Subcutaneous abdominal adipose tissue (tissue), 5 donors: ENCODE results near the gene TCEAL1.

ENCODE experiments used
- H3K27ac ChIP-seq: one replicate; pipeline ENCODE4 v1.7.0; 2013; ENCODE audit warnings: low read depth, mild to moderate bottlenecking, inconsistent platforms, low read length, moderate library complexity
- H3K27me3 ChIP-seq, 5 donors: one replicate each; pipeline ENCODE4 v1.7.0; 2013; ENCODE audit warnings: low read length in 5 of 5, inconsistent platforms in 1 of 5; ENCODE audit not compliant: control insufficient read depth in 5 of 5, insufficient read depth in 4 of 5
- H3K36me3 ChIP-seq, 5 donors: one replicate each; pipeline ENCODE4 v1.7.0; 2013; ENCODE audit warnings: low read length in 5 of 5; ENCODE audit not compliant: control insufficient read depth in 5 of 5, insufficient read depth in 5 of 5
- H3K4me1 ChIP-seq, 5 donors: one replicate each; pipeline ENCODE4 v1.7.0; 2013; ENCODE audit warnings: low read length in 5 of 5, mild to moderate bottlenecking in 3 of 5, moderate library complexity in 1 of 5; ENCODE audit not compliant: control insufficient read depth in 5 of 5, insufficient read depth in 5 of 5
- H3K4me3 ChIP-seq, 5 donors: one replicate each; pipeline ENCODE4 v1.7.0; 2013; ENCODE audit warnings: low read length in 5 of 5, low read depth in 1 of 5
- H3K9ac ChIP-seq, 5 donors: one replicate each; pipeline ENCODE4 v1.7.0; 2013; ENCODE audit warnings: low read length in 5 of 5, mild to moderate bottlenecking in 4 of 5, moderate library complexity in 3 of 5
- H3K9me3 ChIP-seq, 5 donors: one replicate each; pipeline ENCODE4 v1.7.0; 2013; ENCODE audit warnings: low read length in 5 of 5; ENCODE audit not compliant: control insufficient read depth in 5 of 5
- donor health status: healthy.
- donor health status: healthy.
- donor health status: healthy.
- donor health status: healthy.
- donor health status: healthy.

The TCEAL1 gene

DNA sequence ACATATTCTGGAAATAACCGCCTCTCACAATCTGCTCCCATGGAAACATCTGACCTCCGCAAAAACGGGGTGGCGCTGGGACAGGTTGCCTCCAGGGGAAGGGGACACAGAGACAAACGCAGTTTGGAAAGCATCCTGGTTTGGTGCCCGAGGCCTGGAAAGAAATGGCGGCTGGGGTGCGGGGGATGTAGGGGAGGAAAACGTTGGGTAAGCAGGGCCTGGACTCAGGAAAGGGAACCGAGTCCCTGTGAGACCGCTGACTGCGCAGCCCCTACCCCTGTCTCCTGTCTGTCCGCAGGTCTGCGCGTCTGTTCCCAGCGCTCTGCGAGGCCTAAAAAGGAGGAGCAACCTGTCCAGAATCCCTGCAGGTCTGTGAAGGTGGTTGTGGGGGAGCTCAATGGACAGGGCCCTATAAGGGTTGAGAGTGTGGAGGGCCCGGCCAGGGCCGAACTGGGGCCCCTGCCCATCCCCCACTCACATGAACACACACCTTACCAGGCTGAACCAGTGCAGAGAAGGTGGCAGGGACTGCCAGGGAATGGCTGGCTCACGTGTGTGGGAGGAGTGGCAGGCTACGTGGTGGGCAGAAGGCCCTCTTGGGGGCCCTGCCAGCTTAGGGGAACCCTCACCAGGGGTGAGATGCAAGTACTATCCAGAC is 20.3 kb upstream of the TCEAL1 start:
- Histone ChIP-seq H3K36me3 (no peaks in the 10 kb centered on the region), H3K4me1 (peaks cover 0 to 9% (median 6%) of the 10 kb centered on the region in 5 donors), H3K4me3 (peak overlapping the region; percentile 66 to 80 (median 69))

DNA sequence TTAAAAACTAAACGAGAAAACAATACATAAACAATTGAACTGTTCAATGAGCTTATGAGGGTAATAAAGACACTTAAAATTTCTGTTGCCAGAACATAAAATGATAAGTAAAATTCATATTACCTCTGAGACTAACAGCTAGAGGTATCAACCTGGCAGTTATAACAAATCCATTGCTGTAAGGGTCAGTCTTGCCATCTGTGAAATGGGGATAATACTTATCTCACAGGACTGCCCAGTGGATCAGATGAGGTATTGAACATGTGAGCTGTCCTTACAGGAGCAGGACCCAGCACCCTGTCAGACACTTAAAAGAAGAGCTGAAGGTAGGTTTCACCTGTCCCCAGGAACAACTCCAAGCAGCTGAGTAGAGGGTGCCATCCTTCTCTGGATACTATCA is 18.5 kb upstream of the TCEAL1 start:
- Histone ChIP-seq H3K27me3 (peaks cover 0 to 4% (median 2%) of the 10 kb centered on the region in 5 donors), H3K4me3 (no peak overlapping the region), H3K36me3 (no peaks in the 10 kb centered on the region), H3K27ac (no peak overlapping the region), H3K4me1 (peaks cover 0 to 9% (median 6%) of the 10 kb centered on the region in 5 donors), H3K9ac (no peak overlapping the region), H3K9me3 (no peaks in the 10 kb centered on the region)

More for the DNA sequence above, 20.3 kb upstream of the TCEAL1 start:
- Histone ChIP-seq H3K27ac (peak overlapping the region; percentile 52), H3K9ac (peak overlapping the region in 4 of 5 donors; percentile 60 to 73 (median 66)), H3K27me3 (peaks cover 0 to 7% (median 2%) of the 10 kb centered on the region in 5 donors), H3K9me3 (no peaks in the 10 kb centered on the region)

DNA sequence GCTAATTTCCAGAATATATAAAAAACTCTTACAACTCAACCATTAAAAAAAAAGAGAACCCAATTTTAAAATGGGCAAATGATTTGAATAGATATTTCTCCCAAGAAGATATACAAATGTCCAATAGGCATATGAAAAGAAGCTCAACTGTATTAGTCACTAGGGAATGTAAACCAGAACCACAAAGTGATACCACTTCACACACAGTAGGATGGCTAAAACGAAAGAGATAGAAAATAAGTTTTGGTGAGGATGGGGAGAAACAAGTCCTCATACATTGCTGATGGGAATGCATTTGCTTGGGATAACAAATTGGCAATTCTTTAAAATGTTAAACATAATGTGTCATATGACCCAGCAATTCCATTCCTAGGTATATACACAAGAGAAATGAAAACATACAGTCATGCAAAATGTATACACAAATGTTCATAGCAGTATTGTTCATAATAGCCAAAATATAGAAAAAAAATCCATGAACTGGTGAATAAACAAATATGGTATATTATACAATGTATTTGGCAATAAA is 15.3 kb upstream of the TCEAL1 start:
- no peaks in the 10 kb centered on the region for H3K9me3 ChIP-seq
- H3K9ac ChIP-seq, result no peak overlapping the region
- no peak overlapping the region for H3K27ac ChIP-seq
- H3K36me3 ChIP-seq, result no peaks in the 10 kb centered on the region
- peaks cover 0 to 4% (median 2%) of the 10 kb centered on the region in 5 donors for H3K4me1 ChIP-seq
- H3K4me3 ChIP-seq, result no peak overlapping the region
- no peaks in the 10 kb centered on the region for H3K27me3 ChIP-seq

DNA sequence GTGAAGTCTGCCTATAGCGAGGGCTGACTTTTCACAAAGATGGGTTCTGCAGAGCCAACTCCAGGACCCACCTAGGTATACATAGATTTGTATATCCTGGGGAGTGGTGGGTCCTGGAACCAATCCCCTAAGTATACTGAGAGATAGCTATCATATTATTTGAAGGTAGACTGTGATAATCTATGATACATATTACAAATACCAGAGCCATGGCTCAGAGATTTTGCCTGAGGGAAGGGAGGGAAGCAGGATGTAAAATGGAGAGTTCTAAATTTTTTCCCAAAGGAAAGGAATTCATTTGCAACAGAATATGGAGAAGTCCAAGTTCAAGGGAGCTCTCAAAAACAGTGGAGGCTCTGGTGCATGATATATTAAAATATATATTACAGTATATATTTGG is 13.8 kb upstream of the TCEAL1 start:
- H3K9me3 ChIP-seq, result no peaks in the 10 kb centered on the region
- H3K27ac ChIP-seq, result no peak overlapping the region
- no peaks in the 10 kb centered on the region for H3K4me1 ChIP-seq
- H3K4me3 ChIP-seq, result no peak overlapping the region
- no peaks in the 10 kb centered on the region for H3K27me3 ChIP-seq
- no peak overlapping the region for H3K9ac ChIP-seq
- no peaks in the 10 kb centered on the region for H3K36me3 ChIP-seq

DNA sequence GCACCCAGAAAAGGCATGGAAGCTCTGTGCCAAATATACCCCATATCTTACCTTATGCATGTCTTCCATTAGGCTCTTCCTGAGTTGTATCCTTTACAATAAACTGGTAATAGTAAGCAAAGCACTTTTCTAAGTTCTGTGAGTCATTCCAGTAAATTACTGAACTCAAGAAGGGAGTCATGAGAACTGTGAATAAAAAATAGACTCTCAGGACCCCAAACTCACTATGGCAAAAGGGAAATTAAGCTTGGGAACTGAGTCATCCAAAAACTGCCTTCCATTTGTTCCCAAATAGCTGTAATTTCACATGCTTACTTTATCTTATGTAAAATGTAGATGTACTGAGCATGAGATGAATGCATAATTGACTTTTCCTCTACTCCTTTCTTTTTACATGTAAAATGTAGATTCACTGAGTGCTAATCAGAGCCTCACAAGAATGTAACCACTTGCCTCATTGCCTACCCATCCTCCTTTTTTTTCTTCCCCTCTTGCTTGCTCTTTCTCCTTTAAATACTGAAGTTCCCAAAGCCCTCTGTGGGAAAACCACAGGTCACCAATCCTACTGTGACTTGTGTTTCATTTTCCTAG is 12.9 kb upstream of the TCEAL1 start:
- Histone ChIP-seq H3K9ac (no peak overlapping the region), H3K4me1 (no peaks in the 10 kb centered on the region), H3K36me3 (no peaks in the 10 kb centered on the region), H3K4me3 (no peak overlapping the region), H3K27me3 (no peaks in the 10 kb centered on the region), H3K27ac (no peak overlapping the region), H3K9me3 (peaks cover 0 to 2% (median 0%) of the 10 kb centered on the region in 5 donors)

DNA sequence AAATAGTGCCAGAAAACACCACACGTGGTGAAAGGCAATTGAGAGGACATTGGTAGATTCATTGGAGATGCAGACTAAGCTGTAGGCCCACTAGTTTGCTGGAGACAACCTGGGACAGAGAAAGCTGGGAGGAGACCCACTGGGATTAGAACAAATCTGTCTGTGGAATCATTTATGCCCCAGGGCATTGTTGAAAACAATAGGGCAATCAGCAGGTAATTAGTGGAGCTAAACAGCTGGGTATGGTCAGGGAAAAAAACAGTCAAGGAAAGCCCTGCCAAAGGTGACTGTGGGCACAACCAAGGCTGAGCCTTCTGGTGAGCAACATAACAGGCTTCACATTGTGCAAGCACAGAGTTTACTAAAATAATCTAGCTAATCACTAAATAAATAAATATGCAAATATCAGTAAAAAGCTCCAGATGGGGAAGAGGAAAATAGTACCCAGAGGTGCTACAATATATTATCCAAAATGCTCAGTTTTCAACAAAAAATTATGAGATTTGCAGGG is 12.0 kb upstream of the TCEAL1 start:
- H3K27me3 ChIP-seq, result no peaks in the 10 kb centered on the region
- no peaks in the 10 kb centered on the region for H3K4me1 ChIP-seq
- no peaks in the 10 kb centered on the region for H3K36me3 ChIP-seq
- no peak overlapping the region for H3K4me3 ChIP-seq
- peaks cover 0 to 2% (median 0%) of the 10 kb centered on the region in 5 donors for H3K9me3 ChIP-seq
- no peak overlapping the region for H3K27ac ChIP-seq
- no peak overlapping the region for H3K9ac ChIP-seq

DNA sequence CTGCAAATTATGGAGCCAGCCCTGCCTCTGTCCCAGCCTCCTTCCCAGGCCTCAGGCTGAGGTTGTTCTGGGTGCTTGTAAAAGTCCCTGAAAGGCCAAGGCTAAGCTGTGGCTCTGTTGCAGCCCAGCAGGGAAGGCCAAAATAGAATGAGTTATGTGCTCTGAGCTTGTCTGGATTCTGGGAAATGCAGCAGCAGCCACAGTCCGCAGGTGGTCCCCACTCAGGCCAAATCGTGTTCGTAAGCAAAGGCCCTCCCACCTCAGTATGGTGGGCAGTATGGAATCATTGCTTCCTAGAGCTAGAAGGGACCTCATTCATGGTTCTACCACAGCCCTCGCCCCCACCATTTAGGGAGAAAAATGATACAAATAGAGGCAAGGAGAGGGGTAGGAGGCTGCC is 4.7 kb upstream of the TCEAL1 start:
- Histone ChIP-seq H3K4me3 (no peak overlapping the region), H3K9ac (no peak overlapping the region), H3K4me1 (peaks cover 0 to 5% (median 0%) of the 10 kb centered on the region in 5 donors), H3K27me3 (peaks cover 0 to 5% (median 3%) of the 10 kb centered on the region in 5 donors), H3K27ac (no peak overlapping the region), H3K36me3 (no peaks in the 10 kb centered on the region), H3K9me3 (peaks cover 0 to 2% (median 0%) of the 10 kb centered on the region in 5 donors)

DNA sequence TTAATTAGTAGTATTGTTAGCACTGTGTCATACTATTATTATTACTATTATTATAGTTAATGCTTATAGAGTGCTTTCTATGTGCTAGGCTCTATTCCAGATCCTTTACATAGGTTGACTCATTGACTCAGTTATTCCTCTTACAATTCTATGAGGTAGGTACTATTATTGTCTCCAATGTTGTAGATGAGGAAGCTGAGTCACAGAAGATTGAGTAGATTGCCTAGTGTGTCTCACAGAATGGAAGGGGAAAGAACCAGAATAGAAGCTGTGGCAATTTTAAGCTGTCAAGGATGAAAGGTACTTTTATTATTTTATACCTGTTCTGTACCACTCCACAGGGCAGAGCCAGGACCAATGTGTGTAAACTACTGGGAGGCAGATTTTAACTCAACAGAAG is 1.9 kb upstream of the TCEAL1 start:
- Histone ChIP-seq H3K9me3 (no peaks in the 10 kb centered on the region), H3K4me1 (peaks cover 0 to 10% (median 4%) of the 10 kb centered on the region in 5 donors), H3K9ac (no peak overlapping the region), H3K4me3 (no peak overlapping the region), H3K36me3 (no peaks in the 10 kb centered on the region), H3K27me3 (peaks cover 0 to 7% (median 3%) of the 10 kb centered on the region in 5 donors), H3K27ac (no peak overlapping the region)

DNA sequence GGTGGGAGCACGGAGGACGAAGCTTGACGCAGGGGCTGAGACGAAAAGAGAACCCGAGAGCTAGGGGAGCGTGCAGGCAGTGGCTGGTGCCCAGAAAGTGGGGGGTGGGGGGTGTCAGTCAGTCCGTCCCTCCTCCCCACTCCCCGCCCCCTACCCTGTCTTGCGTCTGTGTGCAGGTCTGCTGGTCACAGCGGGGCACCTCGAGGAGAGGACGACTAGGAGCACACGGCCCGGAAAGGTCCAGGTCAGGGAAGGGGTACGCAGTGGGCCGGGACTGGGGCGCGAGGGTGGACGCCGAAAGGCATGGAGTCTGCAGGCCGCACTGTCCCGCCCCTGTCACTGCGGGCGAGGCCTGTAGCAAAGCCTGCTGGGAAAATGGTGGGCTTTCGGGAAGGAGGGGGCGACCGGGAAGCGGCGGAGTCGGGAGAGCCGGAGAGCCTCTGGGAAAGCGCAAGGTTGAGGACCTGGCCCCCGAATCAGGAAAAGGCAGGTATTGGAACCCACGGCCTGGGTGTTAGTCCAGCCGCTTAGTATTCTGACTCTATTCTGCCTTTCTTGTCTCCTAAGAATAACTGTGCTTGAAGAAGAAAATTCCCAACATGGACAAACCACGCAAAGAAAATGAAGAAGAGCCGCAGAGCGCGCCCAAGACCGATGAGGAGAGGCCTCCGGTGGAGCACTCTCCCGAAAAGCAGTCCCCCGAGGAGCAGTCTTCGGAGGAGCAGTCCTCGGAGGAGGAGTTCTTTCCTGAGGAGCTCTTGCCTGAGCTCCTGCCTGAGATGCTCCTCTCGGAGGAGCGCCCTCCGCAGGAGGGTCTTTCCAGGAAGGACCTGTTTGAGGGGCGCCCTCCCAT is 769 bp downstream of the TCEAL1 start:
- Histone ChIP-seq H3K36me3 (no peaks in the 10 kb centered on the region), H3K4me3 (peak overlapping the region; percentile 35 to 87 (median 71)), H3K9me3 (no peaks in the 10 kb centered on the region), H3K9ac (peak overlapping the region; percentile 65 to 88 (median 76)), H3K4me1 (peaks cover 0 to 10% (median 4%) of the 10 kb centered on the region in 5 donors), H3K27ac (peak overlapping the region; percentile 90), H3K27me3 (peaks cover 0 to 7% (median 3%) of the 10 kb centered on the region in 5 donors)
